HG02763 (cell line): ENCODE results near the gene RIOK1.

Source experiments
- ATAC-seq: cut with Tn5 transposase; IDR thresholded peaks from one replicate; pipeline ENCODE4 v1.9.1; 2021; ENCODE audit warnings: mild to moderate bottlenecking, moderate library complexity; ENCODE audit not compliant: unreplicated experiment

RIOK1 gene

DNA sequence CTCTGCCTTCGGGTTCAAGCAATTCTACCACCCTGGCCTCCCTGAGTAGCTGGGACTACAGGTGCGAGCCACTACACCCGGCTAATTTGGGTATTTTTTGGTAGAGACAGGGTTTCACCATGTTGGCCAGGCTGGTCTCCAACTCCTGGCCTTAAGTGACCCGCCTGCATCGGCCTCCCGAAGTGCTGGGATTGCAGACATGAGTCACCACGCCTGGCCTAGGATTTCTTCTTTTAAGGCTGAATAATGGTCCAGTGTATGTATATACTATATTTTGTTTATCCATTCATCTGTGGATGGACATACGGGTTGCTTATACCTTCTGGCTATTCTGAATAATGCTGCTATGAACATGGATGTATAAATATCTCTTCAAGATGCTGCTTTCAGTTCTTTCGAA, 17.1 kb downstream of the RIOK1 start:
- ATAC-seq, result no peak

DNA sequence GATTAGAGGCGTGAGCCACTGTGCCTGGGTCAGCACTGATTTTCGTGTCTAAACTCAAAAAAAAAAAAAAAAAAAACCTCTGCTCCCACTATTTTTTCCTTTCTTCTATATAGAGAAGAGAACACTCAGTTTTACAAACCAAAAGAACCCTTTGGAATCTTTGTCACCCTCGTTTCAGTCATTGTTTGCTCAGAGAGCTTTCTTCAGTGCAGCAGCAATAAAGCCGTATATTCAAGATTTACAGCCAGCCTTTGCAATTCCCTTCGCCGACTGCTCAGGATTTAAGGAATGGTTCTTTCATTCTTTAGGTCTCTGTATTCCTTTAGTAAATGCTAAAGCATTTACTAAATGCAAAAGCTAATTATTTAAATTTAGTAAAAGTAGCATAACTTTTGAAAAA, 20.1 kb downstream of the RIOK1 start:
- ATAC-seq, result no peak

DNA sequence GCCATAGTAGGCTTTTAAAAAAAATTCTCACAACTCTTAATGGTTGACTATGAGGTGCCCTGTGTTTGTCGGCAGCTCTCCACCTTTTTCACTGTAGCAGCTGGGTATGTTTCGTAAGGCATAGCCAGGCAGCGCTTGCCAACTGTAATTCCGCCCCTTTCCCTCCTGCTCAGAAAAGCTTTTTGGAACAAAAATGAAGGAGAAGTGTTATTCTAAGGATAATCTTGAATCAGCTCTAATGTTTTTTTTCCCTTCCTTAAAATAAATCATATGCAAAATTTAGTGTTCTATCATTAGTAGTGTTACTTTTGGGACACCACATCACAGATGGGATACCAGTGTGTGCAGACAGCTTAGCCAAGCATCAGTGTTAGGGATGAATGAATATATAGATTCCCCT, 21.2 kb downstream of the RIOK1 start:
- no peak for ATAC-seq

DNA sequence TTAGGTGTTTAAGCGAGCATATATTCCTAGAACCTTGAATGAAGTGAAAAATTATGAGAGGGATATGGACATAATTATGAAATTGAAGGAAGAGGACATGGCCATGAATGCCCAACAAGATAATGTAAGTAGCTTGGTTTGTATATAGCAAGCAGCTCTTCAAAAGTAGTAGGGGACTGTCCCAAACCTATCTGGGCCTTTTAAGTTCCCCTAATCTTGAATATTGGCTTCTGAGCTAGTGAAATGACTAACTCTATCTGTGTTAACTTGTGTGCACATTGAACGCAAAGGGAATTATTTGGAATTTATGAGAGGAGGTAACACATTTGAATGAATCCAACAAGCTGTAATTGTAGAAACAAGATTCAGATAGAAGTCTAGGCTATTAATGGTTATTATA, 21.7 kb downstream of the RIOK1 start:
- ATAC-seq, result no peak

DNA sequence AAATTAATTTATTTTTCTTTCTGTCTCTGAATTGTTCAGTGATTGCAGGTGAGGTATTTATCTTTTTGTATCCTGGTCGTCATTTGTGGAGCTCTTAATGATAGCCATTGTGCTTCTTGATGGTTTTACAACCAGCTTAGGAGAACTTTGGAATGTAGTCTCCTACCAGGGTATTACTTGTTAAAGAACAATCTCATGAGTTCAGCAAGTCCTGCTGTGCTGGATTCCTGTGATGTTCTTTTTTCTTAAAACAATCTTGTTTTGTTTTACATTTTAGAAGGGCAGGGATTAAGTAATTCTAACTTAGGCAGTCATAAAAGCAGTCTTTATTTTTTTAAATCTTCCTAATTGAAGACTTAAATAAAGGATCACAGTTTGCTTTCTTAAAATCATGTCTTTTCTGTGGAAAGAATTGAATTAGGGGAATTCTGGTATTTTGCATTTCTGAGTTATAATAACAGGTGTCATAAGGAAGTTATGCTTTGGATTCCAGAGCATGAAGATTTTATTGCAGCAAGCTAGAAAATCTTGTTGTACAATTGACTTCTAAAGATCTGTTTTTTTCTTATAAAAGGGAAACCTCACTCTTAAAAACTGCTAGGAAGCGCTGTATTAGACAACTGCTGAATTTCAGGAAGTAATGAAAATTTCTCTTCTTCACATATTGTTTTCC, 23.7 kb downstream of the RIOK1 start:
- ATAC-seq, result no peak

DNA sequence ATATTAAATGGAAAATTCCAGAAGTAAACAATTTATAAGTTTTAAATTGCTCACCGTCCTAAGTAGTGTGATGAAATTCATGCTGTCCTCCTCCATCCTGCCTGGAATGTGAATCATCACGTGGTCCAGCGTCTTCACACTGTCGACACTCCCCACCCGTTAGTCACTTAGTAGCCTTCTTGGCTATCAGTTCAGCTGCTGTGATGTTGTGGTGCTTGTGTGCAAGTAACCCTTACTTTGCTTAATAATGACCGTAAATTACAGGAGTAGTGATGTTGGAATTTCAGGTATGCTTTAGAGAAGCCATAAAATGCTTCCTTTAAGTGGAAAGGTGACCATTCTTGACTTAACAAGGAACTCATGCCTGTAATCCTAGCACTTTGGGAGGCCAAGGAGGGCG, 25.2 kb downstream of the RIOK1 start:
- no peak for ATAC-seq

DNA sequence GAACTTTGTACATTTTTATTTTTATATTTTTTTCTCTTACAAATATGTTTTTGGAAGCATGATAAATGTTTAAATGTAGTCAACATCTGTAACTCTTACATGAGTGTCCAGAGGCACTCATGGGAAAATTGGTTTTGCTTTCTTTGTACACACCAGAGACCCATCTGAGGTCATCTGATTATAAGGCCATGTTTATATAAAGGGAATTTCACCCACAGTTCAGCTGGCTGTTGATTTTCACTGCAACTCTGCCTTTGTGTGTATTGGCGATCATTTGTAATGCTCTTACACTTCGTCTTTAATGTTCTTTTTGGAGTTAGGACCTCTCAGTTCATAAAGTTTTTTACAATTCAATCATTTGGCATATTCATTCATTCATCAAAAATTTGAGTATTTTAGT, 28.1 kb downstream of the RIOK1 start:
- ATAC-seq, result no peak

DNA sequence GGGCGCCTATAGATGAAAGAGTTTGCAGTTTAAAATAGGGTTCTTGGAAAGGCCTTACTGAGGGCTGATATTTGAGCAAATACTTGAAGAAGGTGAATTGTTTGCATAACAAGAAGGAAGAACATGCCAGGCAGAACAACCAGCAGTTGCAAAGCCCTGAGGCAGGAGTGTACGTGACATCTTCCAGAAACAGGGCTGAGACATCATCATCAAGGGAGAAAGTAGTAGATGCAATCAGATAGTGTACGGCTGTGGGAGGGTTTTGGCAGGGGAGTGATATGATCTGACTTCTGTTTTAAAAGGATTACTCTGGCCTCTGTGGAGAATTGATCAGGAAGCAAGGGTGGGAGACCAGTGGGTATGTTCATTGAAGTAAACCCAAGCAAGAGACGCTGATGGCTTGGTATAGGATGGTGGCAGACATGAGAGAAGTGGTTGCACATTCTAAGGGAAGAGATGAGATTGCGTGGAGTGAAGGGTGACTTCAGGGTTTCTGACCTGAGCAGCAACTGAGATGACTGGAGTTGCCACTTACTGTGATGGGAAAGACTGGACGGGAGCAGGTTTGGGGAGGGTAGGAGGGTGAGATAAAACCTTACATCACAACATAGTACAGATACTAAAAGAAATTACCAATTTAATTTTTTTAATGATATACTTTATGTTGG, 28.8 kb downstream of the RIOK1 start:
- ATAC-seq, result no peak

DNA sequence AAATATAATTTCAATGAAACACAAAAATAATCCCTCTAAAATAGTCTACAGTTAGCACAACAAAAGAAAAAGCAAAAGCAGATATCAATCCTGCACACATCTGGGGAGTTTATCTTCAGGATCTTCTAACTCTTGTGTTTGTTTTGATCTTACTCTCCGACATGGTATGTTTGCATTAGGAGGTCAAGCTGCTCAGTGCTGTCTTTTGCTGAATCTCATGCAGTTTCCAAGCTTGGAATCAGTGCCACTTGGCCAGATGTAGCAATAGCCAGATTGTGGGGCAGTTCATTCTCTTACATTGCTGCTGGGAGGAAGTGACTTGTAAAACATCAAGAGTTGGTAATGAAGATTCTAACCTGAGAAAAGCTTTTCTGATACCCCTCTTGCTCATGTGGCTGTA, 29.5 kb downstream of the RIOK1 start:
- no peak for ATAC-seq

DNA sequence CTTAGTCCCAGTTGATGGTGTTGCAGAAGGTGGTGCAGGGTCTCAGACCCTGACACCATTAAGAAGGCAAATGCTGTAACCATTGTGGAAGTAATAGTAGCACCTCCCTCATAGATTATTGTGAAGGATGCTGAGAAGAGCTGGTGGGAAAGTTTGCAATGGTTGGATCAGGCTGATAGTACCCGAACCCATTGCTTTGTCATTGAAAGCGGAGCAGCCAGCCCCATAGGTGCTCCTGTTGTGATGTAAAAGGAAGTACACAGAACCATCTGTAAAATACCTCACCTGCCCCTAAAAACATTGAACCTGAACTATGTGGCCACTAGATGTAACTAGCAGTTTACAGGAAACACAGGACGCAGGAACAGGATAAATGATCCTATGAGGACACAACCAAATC, 31.5 kb downstream of the RIOK1 start:
- ATAC-seq, result no peak

DNA sequence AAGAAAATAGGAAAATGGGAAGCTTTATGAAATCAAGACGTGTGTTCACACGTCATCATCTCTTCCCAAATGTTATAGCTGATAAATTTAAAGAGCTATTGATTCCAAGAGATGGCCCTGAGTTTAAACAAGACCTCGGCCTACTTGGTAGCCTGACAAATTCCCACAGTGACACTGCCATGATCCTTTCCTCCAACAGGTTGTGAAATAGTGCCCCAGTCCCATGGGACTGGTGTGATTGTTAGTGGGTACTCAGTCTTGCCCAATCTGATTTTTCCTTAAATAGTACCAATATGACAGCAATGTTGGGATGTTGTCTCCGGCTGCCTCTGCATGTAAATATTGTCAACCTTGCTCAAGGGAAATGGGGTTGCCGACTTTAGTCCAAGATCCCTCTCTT, 34.5 kb downstream of the RIOK1 start:
- no peak for ATAC-seq

DNA sequence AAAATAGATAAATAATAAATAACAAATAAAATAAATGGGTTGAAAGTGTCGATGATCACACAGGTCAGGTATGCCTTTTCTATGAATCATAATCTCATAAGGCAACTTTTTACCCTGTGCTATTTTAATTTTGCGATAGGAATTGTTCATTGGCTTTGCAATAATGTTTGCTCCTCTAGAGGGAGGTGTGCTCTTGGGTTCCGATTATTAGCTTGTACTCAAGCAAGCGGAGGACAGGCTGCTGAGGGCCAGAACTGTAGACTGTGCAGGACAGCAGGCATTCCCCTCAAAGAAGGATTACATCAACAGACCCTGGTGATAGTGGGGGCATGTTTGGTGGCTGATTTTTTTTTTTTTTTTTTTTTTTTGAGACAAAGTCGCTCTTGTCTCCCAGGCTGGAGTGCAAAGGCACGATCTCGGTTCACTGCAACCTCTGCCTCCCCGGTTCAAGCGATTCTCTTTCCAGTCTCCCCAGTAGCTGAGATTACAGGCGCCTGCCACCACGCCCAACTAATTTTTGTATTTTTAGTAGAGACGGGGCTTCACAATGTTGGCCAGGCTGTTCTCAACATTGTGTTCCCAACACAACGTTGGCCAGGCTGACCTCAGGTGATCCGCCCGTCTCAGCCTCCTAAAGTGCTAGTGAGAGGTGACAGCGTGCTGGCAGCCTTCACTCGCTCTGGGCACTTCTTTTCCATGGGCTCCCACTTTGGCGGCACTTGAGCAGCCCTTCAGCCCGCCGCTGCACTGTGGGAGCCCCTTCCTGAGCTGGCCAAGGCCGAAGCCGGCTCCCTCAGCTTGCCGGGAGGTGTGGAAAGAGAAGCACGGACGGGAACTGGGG, 35.6 kb downstream of the RIOK1 start:
- ATAC-seq, result no peak

DNA sequence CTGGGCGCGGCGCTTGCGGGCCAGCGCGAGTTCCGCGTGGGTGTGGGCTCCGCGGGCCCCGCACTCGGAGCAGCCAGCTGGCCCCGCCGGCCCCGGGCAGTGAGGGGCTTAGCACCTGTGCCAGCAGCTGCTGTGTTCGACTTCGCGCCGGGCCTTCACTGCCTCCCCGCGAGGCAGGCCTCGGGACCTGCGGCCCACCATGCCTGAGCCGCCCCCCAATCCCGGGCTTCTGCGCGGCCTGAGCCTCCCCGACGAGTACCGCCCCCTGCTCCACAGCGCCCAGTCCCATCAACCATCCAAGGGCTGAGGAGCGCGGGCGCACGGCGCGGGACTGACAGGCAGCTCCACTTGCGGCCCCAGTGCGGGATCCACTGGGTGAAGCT, 36.2 kb downstream of the RIOK1 start:
- no peak for ATAC-seq

DNA sequence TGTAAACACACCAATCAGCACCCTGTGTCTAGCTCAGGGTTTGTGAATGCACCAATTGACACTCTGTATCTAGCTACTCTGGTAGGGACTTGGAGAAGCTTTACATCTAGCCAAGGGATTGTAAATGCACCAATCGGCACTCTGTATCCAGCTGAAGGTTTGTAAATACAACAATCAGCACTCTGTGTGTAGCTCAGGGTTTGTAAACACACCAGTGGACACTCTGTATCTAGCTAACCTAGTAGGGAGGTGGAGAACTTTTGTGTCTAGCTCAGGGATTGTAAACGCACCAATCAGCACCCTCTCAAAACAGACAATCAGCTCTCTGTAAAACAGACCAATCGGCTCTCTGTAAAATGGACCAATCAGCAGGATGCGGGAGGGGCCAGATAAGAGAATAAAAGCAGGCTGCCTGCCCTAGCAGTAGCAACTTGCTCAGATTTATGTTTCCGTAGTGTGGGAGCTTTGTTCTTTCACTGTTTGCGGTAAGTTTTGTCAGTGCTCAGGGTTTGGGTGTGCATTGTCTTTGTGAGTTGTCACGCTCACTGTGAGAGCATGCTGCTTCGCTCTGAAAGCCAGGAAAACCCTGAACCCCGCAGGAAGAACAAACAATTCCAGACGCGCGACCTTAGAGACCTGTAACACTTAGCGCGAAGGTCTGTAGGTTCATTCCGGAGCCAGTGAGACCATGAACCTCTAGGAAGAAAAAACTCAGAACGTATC, 37.0 kb downstream of the RIOK1 start:
- no peak for ATAC-seq

DNA sequence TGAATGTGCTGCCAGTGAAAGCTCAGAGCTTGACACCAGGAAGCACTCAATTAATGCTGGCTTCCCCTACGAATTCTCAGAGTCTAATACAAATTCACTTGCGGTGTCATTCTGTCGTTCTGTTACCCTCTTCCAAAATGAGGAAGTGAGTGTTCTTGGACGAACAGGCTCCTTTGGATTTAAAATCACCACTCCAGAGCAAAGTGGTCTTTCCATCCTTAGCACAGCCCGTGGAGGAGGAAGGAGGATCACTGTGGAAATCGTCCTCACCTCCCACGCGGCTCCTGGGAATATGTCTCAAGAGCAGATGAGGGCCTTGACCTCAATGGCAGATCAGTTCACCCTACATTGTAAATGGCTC, 41.7 kb downstream of the RIOK1 start:
- ATAC-seq, result no peak

DNA sequence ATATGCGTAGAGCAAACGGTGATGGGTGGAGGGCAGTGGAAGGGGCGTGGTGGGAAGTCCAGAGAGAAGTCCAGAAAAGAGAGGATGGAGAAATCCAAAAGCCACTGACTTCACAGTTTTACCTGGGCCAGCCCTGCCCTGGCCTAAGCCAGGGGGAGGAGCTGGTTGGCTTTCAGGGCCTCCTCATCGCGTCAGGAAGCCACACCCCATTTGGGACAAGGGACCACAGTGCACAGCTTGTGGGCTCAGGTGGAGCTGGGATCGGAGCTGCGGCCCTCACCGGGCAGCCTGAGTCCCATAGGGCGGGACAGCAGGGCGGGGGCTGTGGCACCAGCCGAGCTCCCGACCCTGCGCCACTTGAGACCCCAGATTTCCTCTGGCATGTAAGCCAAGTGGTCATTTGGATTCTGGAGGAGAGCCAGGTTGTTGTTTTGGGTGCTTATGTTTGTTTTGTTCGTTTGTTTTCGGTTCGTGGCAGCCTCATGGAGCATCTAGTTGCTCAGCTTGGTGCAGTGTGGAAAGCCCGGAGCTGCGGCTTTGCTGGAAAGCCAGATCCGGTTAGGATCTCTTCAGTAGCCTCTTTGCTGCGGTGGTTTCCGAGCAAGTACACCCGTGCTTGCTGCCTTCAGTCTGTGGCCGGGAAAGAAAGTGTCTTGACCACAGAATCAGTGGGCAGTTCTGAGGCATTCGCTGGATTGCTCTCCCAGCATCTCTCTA, 42.2 kb downstream of the RIOK1 start:
- no peak for ATAC-seq

DNA sequence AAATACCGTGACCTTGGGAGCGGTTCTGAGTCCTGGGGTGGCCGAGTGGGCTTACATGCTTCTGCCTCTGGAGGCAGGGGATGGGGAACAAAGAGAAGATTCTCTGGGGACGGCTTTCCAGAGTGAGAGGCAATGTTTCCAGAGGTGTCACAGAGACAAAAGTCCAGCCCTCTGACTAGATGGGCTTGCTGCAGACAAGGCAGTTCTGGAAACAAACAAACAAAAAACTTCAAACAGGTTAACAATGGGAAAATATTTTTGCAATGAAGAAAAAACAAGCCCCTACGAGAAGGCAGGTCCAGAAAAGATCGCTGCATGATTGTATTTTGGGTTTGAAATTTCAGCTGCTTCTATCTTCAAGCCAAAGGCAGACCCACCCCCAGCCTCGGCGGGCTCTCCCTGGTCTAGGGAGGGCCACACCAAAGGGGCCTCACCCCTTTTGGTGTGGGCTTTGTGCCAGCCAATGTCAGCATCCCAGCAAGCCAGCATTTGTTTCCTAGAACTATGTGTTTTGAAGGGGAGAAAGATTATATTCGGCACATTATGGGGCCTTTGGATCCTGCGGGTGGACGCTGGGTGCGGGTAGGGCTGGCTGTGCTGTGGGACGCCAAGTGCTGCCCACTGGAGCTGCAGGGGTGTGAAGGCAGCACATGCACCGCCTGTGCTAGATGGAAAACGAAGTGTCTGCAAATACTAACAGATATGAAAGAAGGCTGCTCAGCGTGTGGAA, 42.9 kb downstream of the RIOK1 start:
- ATAC-seq, result no peak

DNA sequence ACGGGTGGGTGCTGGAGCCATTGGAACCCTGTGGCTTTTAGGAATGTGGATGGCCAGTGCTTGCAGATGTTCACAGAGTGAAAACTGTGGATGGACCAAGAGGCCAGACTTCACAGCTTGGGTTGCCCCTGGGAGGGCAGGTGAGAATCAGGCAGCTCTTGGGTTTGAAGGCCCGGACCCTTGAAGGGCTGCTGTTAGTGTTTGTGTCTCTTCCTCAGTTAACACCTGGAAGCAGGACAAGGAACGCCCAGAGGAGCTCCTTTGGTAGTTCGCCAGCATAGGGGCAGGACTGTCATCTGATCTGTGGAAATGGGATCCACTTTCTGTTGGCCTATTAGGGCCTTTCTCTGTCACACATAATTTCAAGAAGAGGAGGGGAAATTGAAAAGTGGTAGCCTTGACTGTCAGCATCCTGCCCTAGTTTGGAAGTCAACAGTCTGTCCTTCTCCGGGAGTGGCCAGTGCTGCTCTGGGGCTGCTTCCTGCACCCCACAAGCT, 43.6 kb downstream of the RIOK1 start:
- no peak for ATAC-seq

DNA sequence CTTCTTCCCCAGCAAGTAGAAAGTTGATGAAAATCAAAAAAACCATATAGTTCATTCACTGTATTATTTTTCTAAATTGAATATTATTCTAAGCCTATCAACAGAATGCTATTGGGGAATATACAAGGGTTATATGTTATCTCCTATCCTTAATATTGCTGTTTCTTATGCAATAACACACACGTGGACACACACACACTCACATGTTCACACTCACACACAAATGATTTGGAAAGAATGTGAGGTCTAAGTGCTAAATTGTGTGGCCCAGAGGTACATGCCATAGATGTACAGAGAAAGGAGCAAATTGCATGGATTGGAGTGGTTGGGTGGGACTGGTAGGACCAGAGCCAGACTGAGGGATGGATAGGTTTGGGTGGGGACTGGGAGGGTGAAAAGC, 45.1 kb downstream of the RIOK1 start:
- no peak for ATAC-seq

DNA sequence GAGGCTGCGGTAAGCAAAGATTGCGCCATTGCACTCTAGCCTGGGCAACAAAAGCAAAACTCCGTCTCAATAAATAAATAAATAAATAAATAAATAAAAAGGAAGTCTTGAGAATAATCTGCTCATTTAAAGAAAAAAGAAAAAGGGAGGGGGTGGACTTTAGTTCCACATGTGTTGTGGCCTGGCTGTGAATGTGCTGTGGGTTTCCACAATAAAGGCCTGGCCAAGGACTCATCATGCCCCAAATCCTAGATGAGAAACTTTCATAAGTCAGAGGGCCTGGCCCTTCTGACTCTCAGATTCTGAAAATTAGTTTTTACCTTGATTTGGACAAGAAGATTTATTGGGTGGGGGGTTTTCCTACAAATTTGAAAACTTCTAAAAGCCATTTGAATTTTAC, 48.4 kb downstream of the RIOK1 start:
- ATAC-seq, result no peak
